ENCODE data around the gene FHL3.

- no peak for TF ChIP-seq EZH2 (IDR thresholded peaks at IDR 0.05; ENCODE audit: borderline replicate concordance, low read depth, low read length, poor library complexity, severe bottlenecking)
- no peak for TF ChIP-seq CTCF (conservative IDR thresholded peaks at IDR 0.05; ENCODE audit: low read depth, low read length)
Observed at GRCh38 chr1:37965301-37965700, 40.0 kb downstream of the FHL3 start.

All from A673 (cell line).